Gastrocnemius medialis (tissue), 4 donors: ENCODE measurements around the gene DAB2IP.

Experiments used
- POLR2A ChIP-seq, 2 donors: fragments of 450-650 bp; IDR thresholded peaks; one replicate each; pipeline ENCODE4 v1.6.1; 2017; ENCODE audit warnings: antibody characterized with exemption in 2 of 2, mild to moderate bottlenecking in 2 of 2, moderate library complexity in 2 of 2
- TF ChIP-seq, protein P1 (sequence below), 5 experiments: fragments of 450-650 bp in 3 of 5; fragments of 200-600 bp in 2 of 5; sonication (generic) in 2 of 5; IDR thresholded peaks in 4 of 5; conservative IDR thresholded peaks in 1 of 5; 1 replicate in 4 of 5; 2 replicates in 1 of 5; pipeline ENCODE4 v1.5.1; 2016 to 2019; ENCODE audit warnings: antibody characterized with exemption in 5 of 5, mild to moderate bottlenecking in 3 of 5, moderate library complexity in 3 of 5

DNA sequence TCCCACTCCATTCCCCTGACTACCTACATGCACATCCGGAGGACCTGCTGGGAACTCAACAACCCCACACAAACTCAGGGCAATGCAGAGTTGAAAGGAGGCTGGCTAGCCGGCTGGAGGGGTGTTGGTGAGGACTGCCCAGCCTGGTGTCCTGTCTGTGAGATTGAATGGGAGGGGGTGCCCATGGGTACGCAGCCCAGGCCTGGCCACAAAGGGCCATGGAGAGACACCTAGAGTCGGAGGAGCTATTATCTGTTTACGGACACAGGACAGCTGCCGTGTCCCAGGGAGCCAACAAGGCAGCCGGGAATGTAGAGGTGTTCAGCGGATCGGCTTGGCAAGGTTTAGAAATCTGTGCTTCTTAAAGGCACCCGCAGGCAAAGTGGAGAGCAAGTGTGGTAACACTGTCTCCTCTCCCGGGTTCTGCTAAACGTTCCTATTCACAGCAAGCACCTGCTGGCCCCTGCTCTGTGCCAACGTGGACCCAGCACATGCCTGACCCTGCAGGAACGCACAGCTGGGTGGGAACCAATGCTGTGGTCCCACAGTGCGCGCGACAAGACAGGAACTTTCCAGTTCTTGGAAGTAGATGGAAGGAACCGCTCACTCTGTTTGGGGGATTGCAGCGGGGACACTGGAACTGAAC, 166.7 kb downstream of the DAB2IP start:
- TF ChIP-seq, protein P1, sequence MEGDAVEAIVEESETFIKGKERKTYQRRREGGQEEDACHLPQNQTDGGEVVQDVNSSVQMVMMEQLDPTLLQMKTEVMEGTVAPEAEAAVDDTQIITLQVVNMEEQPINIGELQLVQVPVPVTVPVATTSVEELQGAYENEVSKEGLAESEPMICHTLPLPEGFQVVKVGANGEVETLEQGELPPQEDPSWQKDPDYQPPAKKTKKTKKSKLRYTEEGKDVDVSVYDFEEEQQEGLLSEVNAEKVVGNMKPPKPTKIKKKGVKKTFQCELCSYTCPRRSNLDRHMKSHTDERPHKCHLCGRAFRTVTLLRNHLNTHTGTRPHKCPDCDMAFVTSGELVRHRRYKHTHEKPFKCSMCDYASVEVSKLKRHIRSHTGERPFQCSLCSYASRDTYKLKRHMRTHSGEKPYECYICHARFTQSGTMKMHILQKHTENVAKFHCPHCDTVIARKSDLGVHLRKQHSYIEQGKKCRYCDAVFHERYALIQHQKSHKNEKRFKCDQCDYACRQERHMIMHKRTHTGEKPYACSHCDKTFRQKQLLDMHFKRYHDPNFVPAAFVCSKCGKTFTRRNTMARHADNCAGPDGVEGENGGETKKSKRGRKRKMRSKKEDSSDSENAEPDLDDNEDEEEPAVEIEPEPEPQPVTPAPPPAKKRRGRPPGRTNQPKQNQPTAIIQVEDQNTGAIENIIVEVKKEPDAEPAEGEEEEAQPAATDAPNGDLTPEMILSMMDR (IDR thresholded peaks at IDR 0.05 in 4 of 5, conservative IDR thresholded peaks at IDR 0.05 in 1 of 5): no peak
- no peak for TF ChIP-seq POLR2A (IDR thresholded peaks at IDR 0.05)
